ENCODE data around the gene ADGRB2. TPM values are rescaled to one million over a fixed set of nuclear protein-coding genes. Genes with fewer than 3 reads are reported as not detected.

The ADGRB2 gene
- total RNA-seq, 4 donors from 2014 or later: 1.4 to 6.0 (median 2.5) TPM

DNA sequence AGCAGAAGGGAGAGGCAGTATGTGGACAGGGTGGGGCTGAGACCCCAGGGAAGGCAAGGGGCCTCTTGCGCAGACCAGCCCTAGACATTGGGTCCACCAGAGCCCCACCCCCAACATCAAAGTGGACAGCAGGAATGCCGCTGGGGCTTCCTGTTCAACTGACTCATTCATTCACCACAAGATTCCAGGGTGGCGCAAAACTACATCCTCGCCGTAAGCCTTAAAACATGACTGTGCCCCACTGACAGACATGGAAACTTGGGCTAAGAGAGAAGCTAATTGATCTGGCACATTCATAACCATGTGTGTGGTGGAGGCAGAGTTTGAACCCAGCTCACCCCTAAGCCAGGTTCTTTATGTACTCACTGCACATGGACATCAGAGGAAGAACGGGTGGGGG, 74.3 kb downstream of the ADGRB2 start:
- Histone ChIP-seq H3K4me1 (no peaks in the 10 kb centered on the region), H3K9me3 (no peaks in the 10 kb centered on the region), H3K36me3 (peaks cover 71% of the 10 kb centered on the region), H3K4me3 (no peak overlapping the region), H3K27me3 (no peaks in the 10 kb centered on the region), H3K27ac (no peak overlapping the region)
- DNase-seq (ENCODE audit: low spot score in 2 of 2): no peak
- WGBS: no CpG with 5 or more reads among the region's 6 CpGs
- TF ChIP-seq, protein P1, sequence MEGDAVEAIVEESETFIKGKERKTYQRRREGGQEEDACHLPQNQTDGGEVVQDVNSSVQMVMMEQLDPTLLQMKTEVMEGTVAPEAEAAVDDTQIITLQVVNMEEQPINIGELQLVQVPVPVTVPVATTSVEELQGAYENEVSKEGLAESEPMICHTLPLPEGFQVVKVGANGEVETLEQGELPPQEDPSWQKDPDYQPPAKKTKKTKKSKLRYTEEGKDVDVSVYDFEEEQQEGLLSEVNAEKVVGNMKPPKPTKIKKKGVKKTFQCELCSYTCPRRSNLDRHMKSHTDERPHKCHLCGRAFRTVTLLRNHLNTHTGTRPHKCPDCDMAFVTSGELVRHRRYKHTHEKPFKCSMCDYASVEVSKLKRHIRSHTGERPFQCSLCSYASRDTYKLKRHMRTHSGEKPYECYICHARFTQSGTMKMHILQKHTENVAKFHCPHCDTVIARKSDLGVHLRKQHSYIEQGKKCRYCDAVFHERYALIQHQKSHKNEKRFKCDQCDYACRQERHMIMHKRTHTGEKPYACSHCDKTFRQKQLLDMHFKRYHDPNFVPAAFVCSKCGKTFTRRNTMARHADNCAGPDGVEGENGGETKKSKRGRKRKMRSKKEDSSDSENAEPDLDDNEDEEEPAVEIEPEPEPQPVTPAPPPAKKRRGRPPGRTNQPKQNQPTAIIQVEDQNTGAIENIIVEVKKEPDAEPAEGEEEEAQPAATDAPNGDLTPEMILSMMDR (IDR thresholded peaks at IDR 0.05): no peak
- TF ChIP-seq POLR2A (IDR thresholded peaks at IDR 0.05) (no peak), POLR2AphosphoS5 (IDR thresholded peaks at IDR 0.05) (no peak)

GRCh38 chr1:31689379-31689778, 74.8 kb downstream of the ADGRB2 start:
- peaks cover 70% of the 10 kb centered on the region for H3K36me3 ChIP-seq
- TF ChIP-seq, protein P1 (IDR thresholded peaks at IDR 0.05): no peak
- H3K4me1 ChIP-seq: no peaks in the 10 kb centered on the region
- no peaks in the 10 kb centered on the region for H3K9me3 ChIP-seq
- no peak overlapping the region for H3K27ac ChIP-seq
- WGBS: 64% methylated on average over 1 of the region's 2 CpGs
- no peaks in the 10 kb centered on the region for H3K27me3 ChIP-seq
- no peak overlapping the region for H3K4me3 ChIP-seq
- no peak for DNase-seq (ENCODE audit: low spot score in 2 of 2)

GRCh38 chr1:31688233-31688918, 75.8 kb downstream of the ADGRB2 start:
- H3K27me3 ChIP-seq: no peaks in the 10 kb centered on the region
- no peak overlapping the region for H3K27ac ChIP-seq
- H3K4me3 ChIP-seq: no peak overlapping the region
- no peaks in the 10 kb centered on the region for H3K9me3 ChIP-seq
- no peak for DNase-seq (ENCODE audit: low spot score in 2 of 2)
- WGBS: 69% methylated on average over 8 of the region's 8 CpGs
- TF ChIP-seq POLR2A (IDR thresholded peaks at IDR 0.05): no peak
- TF ChIP-seq, protein P1 (IDR thresholded peaks at IDR 0.05): no peak
- TF ChIP-seq POLR2AphosphoS5 (IDR thresholded peaks at IDR 0.05): no peak
- no peak for TF ChIP-seq EP300 (IDR thresholded peaks at IDR 0.05)
- no peaks in the 10 kb centered on the region for H3K4me1 ChIP-seq
- peaks cover 70% of the 10 kb centered on the region for H3K36me3 ChIP-seq

DNA sequence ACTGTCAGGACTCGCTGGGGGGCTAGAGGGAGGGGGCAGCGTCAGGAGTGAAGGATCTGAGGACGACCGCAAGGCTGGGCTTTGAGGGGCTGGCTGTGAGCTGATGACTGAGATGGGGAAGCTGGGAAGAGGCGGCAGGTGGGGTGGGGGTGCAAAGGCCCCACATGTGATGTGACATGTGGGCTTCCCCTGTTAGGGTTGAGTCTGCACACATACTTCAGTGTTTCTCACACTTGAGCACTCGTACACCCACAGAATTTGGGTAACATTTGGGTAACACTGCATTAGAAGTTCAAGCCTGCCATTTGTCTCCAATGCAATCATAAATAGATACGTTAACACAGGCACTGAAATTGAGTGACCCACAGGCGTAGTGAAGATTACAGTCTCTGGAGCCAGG, 76.5 kb downstream of the ADGRB2 start:
- TF ChIP-seq, protein P1 (IDR thresholded peaks at IDR 0.05): no peak
- TF ChIP-seq EP300 (IDR thresholded peaks at IDR 0.05) (no peak), POLR2AphosphoS5 (IDR thresholded peaks at IDR 0.05) (no peak), POLR2A (IDR thresholded peaks at IDR 0.05) (no peak)
- no peak for DNase-seq (ENCODE audit: low spot score in 2 of 2)
- Histone ChIP-seq H3K27me3 (no peaks in the 10 kb centered on the region), H3K27ac (no peak overlapping the region), H3K4me1 (no peaks in the 10 kb centered on the region), H3K36me3 (peaks cover 75% of the 10 kb centered on the region), H3K9me3 (no peaks in the 10 kb centered on the region), H3K4me3 (no peak overlapping the region)
- WGBS: 90% methylated on average over 8 of the region's 8 CpGs

DNA sequence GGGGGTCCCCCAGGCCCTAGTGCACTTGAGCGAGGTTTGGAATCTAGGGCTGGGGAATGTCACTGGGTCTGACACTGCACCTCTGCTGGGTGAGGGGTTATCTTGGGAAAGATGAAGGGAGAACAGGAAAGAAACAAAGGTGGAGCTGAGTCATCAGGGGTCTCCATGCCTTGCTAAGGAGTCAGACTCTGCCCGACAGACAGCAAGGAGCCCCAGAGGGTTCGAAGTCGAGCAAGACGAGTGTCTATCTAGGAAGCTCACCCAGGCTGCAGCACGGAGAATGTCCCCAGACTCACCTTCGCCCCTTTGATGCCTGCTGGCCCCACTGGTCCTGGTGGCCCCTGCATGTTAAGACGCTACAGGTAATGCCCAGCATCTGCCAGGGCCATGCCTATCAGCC, 78.3 kb downstream of the ADGRB2 start:
- Histone ChIP-seq H3K36me3 (peaks cover 71% of the 10 kb centered on the region), H3K4me1 (no peaks in the 10 kb centered on the region), H3K9me3 (no peaks in the 10 kb centered on the region), H3K27me3 (no peaks in the 10 kb centered on the region), H3K4me3 (no peak overlapping the region), H3K27ac (no peak overlapping the region)
- 86% methylated on average over 7 of the region's 8 CpGs for WGBS
- no peak for DNase-seq (ENCODE audit: low spot score in 2 of 2)
- TF ChIP-seq, protein P1 (IDR thresholded peaks at IDR 0.05): no peak
- TF ChIP-seq EP300 (IDR thresholded peaks at IDR 0.05): no peak
- TF ChIP-seq POLR2A (IDR thresholded peaks at IDR 0.05): no peak
- TF ChIP-seq POLR2AphosphoS5 (IDR thresholded peaks at IDR 0.05): no peak

Measured in suprapubic skin (tissue), 4 donors.